Effector memory CD8-positive, alpha-beta T cell (primary cell): Measurements from ENCODE around the gene TMEM108.

Experiments
- ATAC-seq: fragments of 150-1000 bp; cut with Tn5 transposase; replicated peaks from 2 replicates; pipeline ENCODE4 v1.10.0; 2021; ENCODE audit warnings: mild to moderate bottlenecking, moderate library complexity
- DNase-seq, 3 experiments: peaks; one replicate each; pipeline ENCODE4 v3.0.0; 2021
- H3K27ac Mint-ChIP-seq, 2 donors: one replicate each; pipeline ENCODE4 v1.8.0; 2022; ENCODE audit warnings: mild to moderate bottlenecking in 2 of 2, mixed read lengths in 2 of 2, moderate library complexity in 2 of 2
- H3K27me3 Mint-ChIP-seq, 2 donors: one replicate each; pipeline ENCODE4 v1.8.0; 2022; ENCODE audit warnings: mixed read lengths in 2 of 2
- H3K36me3 Mint-ChIP-seq: one replicate; pipeline ENCODE4 v1.8.0; 2022; ENCODE audit warnings: mild to moderate bottlenecking, moderate library complexity, mixed read lengths; ENCODE audit not compliant: insufficient read depth
- H3K4me1 Mint-ChIP-seq, 2 donors: one replicate each; pipeline ENCODE4 v1.8.0; 2022; ENCODE audit warnings: low read depth in 2 of 2, mixed read lengths in 2 of 2
- H3K4me3 Mint-ChIP-seq, 2 donors: one replicate each; pipeline ENCODE4 v1.8.0; 2022; ENCODE audit warnings: mild to moderate bottlenecking in 2 of 2, mixed read lengths in 2 of 2, moderate library complexity in 2 of 2
- H3K9me3 Mint-ChIP-seq, 2 donors: one replicate each; pipeline ENCODE4 v1.8.0; 2022; ENCODE audit warnings: mixed read lengths in 2 of 2

The TMEM108 gene

DNA sequence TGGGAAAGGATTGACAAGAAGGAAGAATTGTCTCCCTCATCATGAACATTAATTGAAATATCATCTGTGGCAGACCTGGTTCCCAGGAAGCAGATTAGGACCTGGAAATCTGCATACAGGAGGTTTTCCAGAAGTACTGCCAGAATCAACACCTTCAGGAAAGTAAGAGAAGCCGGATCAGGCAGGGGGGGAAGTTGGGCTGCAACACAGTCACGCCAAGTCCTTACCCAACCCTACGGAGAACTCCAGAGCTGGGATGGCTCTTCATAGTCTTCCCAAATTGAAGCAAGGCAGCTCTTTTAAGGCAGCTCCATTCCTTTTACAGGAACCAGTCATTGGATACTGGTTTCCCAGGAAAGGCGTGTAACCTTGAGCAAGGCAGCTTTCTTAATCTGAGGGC, 326.5 kb downstream of the TMEM108 start:
- H3K27me3 Mint-ChIP-seq = peaks cover 26 to 31% of the 10 kb centered on the region in 2 donors
- no peak overlapping the region for H3K4me3 Mint-ChIP-seq
- no peak for DNase-seq
- no peaks in the 10 kb centered on the region for H3K9me3 Mint-ChIP-seq
- H3K4me1 Mint-ChIP-seq = no peaks in the 10 kb centered on the region
- H3K27ac Mint-ChIP-seq = no peak overlapping the region
- no peaks in the 10 kb centered on the region for H3K36me3 Mint-ChIP-seq
- no peak for ATAC-seq

DNA sequence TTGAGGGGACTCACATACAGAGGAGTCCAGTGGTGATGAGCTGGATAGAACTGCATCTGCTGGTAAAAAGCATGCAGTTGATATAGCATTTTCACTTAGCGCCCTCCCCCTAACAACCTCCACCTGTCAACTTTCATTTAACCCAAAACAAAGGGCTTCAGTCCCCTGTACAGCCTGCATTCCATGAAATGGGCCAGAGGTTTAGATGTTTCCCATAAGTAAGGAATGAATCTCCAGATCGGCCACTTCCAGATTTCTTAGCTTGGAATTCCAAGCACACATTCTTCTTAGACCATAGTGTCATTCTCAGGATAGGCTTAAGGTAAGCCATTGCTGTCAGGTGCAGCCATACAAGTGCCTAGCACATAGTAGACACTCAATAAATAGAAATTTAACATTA, 328.7 kb downstream of the TMEM108 start:
- DNase-seq (no peak), ATAC-seq (no peak)
- H3K36me3 Mint-ChIP-seq = no peaks in the 10 kb centered on the region
- no peak overlapping the region for H3K27ac Mint-ChIP-seq
- peaks cover 37 to 48% of the 10 kb centered on the region in 2 donors for H3K27me3 Mint-ChIP-seq
- no peak overlapping the region for H3K4me3 Mint-ChIP-seq
- no peaks in the 10 kb centered on the region for H3K4me1 Mint-ChIP-seq
- H3K9me3 Mint-ChIP-seq = no peaks in the 10 kb centered on the region

DNA sequence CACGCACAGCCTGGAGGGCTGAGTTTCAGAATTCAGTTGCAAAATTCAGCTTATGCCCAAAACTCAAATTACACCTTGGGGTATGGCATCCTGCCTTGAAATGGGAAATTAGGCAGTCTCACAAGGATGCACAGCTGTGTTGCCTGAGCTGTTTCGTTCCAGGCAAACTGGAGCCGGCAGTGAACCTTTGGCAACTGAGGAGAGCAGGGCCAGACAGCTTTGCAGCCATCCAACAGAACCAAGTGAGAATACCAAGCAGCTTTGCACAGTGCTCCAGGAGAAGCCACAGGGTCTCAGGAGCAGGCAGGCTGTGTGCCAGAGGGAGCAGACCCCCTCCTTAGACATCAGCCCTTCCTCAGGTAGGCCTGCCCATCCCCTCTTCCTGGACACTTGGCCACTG, 329.2 kb downstream of the TMEM108 start:
- Mint-ChIP-seq H3K36me3 (no peaks in the 10 kb centered on the region), H3K4me3 (no peak overlapping the region), H3K27ac (no peak overlapping the region), H3K4me1 (no peaks in the 10 kb centered on the region), H3K9me3 (no peaks in the 10 kb centered on the region), H3K27me3 (peaks cover 37 to 53% of the 10 kb centered on the region in 2 donors)
- DNase-seq (no peak), ATAC-seq (no peak)

DNA sequence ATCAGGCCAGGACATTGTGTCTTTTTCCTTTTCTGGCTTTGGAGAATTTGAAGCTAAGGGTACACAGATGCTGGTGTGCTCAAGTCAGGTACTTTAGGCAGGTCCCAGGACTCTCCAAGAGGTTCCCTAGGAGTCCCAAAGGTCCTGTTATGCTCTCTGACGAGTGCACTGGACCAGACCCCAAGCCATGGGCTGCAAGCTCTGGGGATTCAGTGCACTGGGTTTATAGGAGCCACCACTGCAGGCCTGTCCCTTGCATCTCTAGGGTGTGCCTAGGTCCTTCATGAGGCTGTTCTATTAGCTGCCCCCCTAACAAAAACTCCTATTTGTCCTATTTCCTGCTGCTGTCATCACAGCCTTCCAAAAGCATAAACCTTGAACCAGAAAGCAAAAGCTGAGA, 329.8 kb downstream of the TMEM108 start:
- Mint-ChIP-seq H3K27me3 (peaks cover 32 to 56% of the 10 kb centered on the region in 2 donors), H3K4me3 (no peak overlapping the region), H3K36me3 (no peaks in the 10 kb centered on the region), H3K27ac (no peak overlapping the region), H3K9me3 (no peaks in the 10 kb centered on the region), H3K4me1 (no peaks in the 10 kb centered on the region)
- DNase-seq = no peak
- no peak for ATAC-seq

DNA sequence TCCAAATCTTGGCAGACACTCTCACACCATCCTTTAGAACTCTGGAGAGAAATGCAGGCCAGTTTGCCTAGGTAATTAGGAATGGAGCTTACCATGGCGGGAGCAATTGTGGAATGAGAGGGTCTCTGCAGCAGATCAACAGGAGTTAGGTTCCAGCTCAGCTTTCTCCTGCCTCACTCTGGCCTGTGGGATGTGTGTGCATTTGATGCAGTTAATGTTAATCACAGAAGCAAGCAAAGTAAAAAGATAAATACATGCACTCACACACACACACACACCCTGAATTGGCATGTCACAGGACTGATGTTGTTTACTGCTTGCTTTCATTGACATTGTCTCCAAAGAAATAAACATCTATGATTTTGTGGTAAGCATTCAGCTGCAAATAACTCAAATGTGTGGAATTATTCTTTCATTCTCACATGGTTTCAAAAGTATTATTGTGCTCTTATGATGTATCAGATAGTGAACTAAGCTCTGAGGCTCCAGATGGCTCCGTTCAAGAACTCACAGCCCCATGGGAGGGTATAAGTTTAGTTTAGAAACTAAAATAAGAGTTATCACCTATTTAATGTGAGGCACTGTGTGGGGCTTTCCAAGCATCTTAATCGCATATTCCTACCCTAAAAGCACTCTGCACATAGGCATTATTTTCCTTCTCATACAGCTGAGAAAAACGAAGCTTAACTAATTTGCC, 330.3 kb downstream of the TMEM108 start:
- H3K9me3 Mint-ChIP-seq = no peaks in the 10 kb centered on the region
- H3K27me3 Mint-ChIP-seq = peaks cover 29 to 57% of the 10 kb centered on the region in 2 donors
- H3K27ac Mint-ChIP-seq = no peak overlapping the region
- ATAC-seq (no peak), DNase-seq (no peak)
- H3K36me3 Mint-ChIP-seq = no peaks in the 10 kb centered on the region
- H3K4me3 Mint-ChIP-seq = no peak overlapping the region
- no peaks in the 10 kb centered on the region for H3K4me1 Mint-ChIP-seq

DNA sequence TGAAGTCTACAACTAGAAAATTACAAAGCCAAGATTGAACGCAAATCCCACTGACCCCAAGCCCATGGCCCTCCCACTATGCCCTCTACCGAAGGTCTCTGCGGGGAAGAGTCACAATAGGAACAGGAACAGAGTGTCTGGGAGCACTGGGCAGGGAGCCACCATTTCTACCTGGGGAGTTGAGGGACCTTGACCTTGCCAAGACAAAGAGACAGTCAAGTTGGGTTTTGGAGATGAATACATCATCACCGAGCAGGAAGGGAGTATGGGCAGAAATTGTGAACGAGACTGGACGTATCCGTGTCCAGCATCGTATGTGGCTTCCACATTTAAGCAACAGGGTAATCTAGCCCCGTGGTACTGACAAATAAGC, 330.9 kb downstream of the TMEM108 start:
- no peaks in the 10 kb centered on the region for H3K9me3 Mint-ChIP-seq
- no peaks in the 10 kb centered on the region for H3K4me1 Mint-ChIP-seq
- no peaks in the 10 kb centered on the region for H3K36me3 Mint-ChIP-seq
- no peak for ATAC-seq
- H3K27ac Mint-ChIP-seq = no peak overlapping the region
- H3K27me3 Mint-ChIP-seq = peaks cover 34 to 62% of the 10 kb centered on the region in 2 donors
- DNase-seq = no peak
- no peak overlapping the region for H3K4me3 Mint-ChIP-seq

DNA sequence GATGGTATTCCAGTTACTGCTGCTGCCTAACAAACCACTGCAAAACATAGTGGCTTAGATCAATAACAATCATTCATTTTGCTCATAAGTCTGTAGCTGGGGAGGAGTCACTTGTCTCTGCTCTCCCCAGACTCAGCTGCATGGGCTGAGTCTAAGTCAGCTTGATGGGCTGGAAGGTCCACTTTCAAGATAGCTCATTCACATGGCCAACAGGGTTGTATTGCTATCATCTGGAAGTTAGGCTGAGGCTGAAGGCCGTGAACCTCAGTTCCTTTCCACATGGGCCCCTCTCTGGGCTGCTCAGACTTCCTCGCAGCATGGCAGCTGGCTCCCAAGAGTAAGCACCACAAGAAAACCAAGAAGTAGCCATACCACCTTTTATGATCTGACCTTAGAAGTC, 333.0 kb downstream of the TMEM108 start:
- H3K4me3 Mint-ChIP-seq = no peak overlapping the region
- H3K27ac Mint-ChIP-seq = no peak overlapping the region
- H3K36me3 Mint-ChIP-seq = no peaks in the 10 kb centered on the region
- H3K4me1 Mint-ChIP-seq = no peaks in the 10 kb centered on the region
- H3K9me3 Mint-ChIP-seq = no peaks in the 10 kb centered on the region
- DNase-seq (no peak), ATAC-seq (no peak)
- H3K27me3 Mint-ChIP-seq = peaks cover 22 to 42% of the 10 kb centered on the region in 2 donors

DNA sequence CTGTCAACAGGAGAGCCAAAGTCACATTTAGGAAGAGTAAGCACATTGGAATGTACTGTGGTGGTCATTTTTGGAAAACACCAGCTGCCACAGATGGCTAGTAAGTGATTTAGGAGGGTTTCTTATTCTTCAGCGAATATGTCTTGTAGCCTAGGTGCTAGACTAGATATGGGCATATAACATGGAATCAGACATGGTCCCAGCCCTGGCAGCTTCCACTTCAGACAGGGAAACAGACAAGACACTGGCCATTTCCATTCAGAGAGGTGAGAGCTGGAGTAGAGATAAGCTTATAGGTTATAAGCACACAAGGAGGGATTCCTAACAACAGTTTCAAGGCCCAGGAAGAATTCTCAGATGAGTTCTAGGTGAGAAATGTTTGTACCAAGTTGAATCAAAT, 333.5 kb downstream of the TMEM108 start:
- Mint-ChIP-seq H3K27ac (no peak overlapping the region), H3K27me3 (peaks cover 22 to 38% of the 10 kb centered on the region in 2 donors), H3K4me3 (no peak overlapping the region), H3K4me1 (no peaks in the 10 kb centered on the region), H3K36me3 (no peaks in the 10 kb centered on the region), H3K9me3 (no peaks in the 10 kb centered on the region)
- no peak for ATAC-seq
- no peak for DNase-seq

DNA sequence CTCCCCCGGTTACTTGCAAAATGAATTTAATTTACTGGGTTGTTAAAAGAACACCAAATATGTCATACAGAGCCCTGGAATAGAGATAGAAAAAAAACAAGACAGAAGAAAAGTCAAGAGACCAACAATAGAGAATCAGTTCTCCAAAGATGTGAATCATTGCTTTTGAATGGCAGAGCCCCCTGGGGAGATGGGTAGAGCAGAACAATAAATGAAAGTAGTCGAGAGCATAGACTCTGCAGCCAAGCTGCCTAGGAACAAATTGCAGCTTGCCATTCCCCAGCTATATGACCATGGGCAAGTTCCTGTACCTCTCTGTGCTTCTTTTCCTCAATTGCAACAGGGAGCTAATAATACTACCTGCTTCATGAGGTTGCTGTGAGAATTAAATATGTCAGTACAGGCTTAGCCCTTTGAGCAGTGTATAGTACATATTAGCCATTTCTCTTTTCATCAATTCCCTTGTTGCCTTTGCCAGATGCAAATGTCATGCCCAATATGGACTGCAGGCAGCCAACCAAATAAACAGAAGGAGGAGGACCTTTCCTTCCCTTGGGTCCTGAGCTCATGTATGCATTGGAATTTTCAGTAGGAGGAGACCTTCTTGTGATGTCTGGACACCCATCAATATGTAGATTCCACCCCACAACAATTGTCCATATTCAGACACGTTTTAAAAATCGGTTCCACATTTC, 336.7 kb downstream of the TMEM108 start:
- ATAC-seq = no peak
- DNase-seq = no peak
- Mint-ChIP-seq H3K27me3 (peaks cover 22 to 41% of the 10 kb centered on the region in 2 donors), H3K4me1 (no peaks in the 10 kb centered on the region), H3K4me3 (no peak overlapping the region), H3K27ac (no peak overlapping the region), H3K36me3 (no peaks in the 10 kb centered on the region), H3K9me3 (no peaks in the 10 kb centered on the region)

DNA sequence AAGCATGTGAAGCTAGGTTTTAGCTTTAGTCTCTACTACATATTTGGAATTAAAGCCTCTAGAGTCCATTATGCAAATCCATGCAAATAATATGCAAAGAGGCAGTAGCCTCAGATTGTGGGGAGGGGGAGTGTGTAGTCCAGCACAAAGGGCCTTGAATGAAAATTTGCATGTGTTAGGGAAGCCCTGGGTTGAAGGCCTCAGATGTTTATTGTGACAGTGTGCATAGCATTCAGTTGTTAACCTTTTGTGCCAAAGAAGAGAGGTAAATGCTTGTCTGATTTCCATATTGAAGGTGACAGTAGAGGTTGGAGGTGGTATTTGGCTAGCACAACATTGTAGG, 337.2 kb downstream of the TMEM108 start:
- Mint-ChIP-seq H3K27me3 (peaks cover 17 to 39% of the 10 kb centered on the region in 2 donors), H3K4me3 (no peak overlapping the region), H3K27ac (no peak overlapping the region), H3K9me3 (no peaks in the 10 kb centered on the region), H3K36me3 (no peaks in the 10 kb centered on the region), H3K4me1 (no peaks in the 10 kb centered on the region)
- ATAC-seq (no peak), DNase-seq (no peak)

DNA sequence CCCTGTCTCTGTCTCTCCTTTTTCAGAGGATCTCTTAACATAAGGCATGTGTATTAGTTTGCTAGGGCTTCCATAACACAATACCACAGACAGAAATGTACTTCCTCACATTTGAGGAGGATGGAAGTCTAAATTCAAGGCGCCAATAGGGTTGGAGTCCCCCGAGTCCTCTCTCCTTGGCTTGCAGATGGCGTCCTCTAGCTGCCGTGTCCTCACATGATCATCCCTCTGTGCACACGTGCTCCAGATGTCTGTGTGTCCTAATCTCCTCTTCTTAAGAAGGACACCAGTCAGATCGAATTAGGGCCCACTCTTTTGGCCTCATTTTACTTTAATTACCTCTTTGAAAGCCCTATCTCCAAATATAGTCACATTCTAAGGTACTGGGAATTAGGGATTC, 338.6 kb downstream of the TMEM108 start:
- Mint-ChIP-seq H3K4me3 (no peak overlapping the region), H3K9me3 (no peaks in the 10 kb centered on the region), H3K27me3 (peaks cover 19 to 44% of the 10 kb centered on the region in 2 donors), H3K4me1 (no peaks in the 10 kb centered on the region), H3K36me3 (no peaks in the 10 kb centered on the region), H3K27ac (no peak overlapping the region)
- no peak for ATAC-seq
- no peak for DNase-seq

DNA sequence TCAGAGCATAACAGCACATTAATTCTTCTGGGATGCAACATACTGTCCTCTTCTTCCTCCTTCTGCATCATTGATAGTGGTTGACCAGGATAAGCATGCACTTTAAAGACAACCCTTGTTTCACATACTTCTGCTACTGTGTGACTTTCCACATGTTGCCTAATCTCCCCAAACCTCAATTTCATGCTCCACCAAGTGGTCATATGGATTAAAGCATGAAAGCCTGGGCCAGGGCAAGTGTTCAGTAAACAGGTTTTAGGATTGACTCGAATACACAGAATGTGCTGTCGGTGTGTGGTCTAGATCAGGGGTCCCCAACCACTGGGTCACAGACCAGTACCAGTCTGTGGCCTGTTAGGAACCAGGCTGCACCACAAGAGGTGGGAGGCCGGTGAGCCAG, 339.2 kb downstream of the TMEM108 start:
- H3K36me3 Mint-ChIP-seq = no peaks in the 10 kb centered on the region
- no peak overlapping the region for H3K27ac Mint-ChIP-seq
- no peaks in the 10 kb centered on the region for H3K4me1 Mint-ChIP-seq
- ATAC-seq = no peak
- H3K4me3 Mint-ChIP-seq = no peak overlapping the region
- H3K9me3 Mint-ChIP-seq = no peaks in the 10 kb centered on the region
- H3K27me3 Mint-ChIP-seq = peaks cover 25 to 44% of the 10 kb centered on the region in 2 donors
- DNase-seq = no peak

DNA sequence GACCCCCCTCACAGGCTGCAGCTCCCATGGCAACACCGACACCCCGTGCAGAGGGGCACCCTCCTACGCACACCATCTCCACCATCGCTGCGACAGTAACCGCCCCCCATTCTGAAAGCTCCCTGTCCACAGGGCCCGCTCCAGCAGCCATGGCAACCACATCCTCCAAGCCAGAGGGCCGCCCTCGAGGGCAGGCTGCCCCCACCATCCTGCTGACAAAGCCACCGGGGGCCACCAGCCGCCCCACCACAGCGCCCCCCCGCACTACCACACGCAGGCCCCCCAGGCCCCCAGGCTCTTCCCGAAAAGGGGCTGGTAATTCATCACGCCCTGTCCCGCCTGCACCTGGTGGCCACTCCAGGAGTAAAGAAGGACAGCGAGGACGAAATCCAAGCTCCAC, 341.7 kb downstream of the TMEM108 start:
- H3K27ac Mint-ChIP-seq = no peak overlapping the region
- no peak for ATAC-seq
- H3K4me1 Mint-ChIP-seq = no peaks in the 10 kb centered on the region
- no peaks in the 10 kb centered on the region for H3K36me3 Mint-ChIP-seq
- DNase-seq = no peak
- H3K4me3 Mint-ChIP-seq = no peak overlapping the region
- H3K9me3 Mint-ChIP-seq = no peaks in the 10 kb centered on the region
- peaks cover 33 to 58% of the 10 kb centered on the region in 2 donors for H3K27me3 Mint-ChIP-seq

DNA sequence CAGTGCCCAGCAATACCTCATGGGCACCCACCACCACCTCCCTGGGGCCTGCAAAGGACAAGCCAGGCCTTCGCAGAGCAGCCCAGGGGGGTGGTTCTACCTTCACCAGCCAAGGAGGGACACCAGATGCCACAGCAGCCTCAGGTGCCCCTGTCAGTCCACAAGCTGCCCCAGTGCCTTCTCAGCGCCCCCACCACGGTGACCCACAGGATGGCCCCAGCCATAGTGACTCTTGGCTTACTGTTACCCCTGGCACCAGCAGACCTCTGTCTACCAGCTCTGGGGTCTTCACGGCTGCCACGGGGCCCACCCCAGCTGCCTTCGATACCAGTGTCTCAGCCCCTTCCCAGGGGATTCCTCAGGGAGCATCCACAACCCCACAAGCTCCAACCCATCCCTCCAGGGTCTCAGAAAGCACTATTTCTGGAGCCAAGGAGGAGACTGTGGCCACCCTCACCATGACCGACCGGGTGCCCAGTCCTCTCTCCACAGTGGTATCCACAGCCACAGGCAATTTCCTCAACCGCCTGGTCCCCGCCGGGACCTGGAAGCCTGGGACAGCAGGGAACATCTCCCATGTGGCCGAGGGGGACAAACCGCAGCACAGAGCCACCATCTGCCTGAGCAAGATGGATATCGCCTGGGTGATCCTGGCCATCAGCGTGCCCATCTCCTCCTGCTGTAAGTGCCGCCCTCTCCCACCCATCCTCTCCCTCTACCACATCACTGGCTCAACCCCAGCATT, 342.5 kb downstream of the TMEM108 start:
- Mint-ChIP-seq H3K4me1 (no peaks in the 10 kb centered on the region), H3K27me3 (peaks cover 33 to 65% of the 10 kb centered on the region in 2 donors), H3K9me3 (no peaks in the 10 kb centered on the region), H3K27ac (no peak overlapping the region), H3K4me3 (no peak overlapping the region), H3K36me3 (no peaks in the 10 kb centered on the region)
- no peak for DNase-seq
- no peak for ATAC-seq
